GM12878 (cell line): Measurements from ENCODE around the gene MYH9. TPM values are rescaled to one million over a fixed set of nuclear protein-coding genes. Genes with fewer than 3 reads are reported as not detected.

Source experiments
- ATAC-seq: fragments of 200-7000 bp; cut with Tn5 transposase; 3 replicates; pipeline ENCODE4 v1.9.1; 2020; ENCODE audit warnings: mild to moderate bottlenecking, moderate library complexity
- BruUV-seq: library from RNA; stranded (reverse); fragments of 400-500 nt; replicated peaks from 2 replicates; lab custom pipeline; 2021; lab: Mats Ljungman, UMichigan
- CTCF ChIA-PET: fragments of 300-600 bp; sonication (Branson Sonifier 250); formaldehyde crosslinking; extraction: SDS; loops from one replicate; lab custom pipeline; 2021; ENCODE audit warnings: inconsistent platforms; lab: Yijun Ruan, JAX
- POLR2A ChIA-PET: fragments of 350-600 bp; formaldehyde crosslinking; extraction: SDS; loops from one replicate; lab custom pipeline; 2021; ENCODE audit warnings: inconsistent platforms; lab: Charles Lee
- RAD21 ChIA-PET: fragments of 300-600 bp; sonication (Branson Sonifier 250); formaldehyde crosslinking; loops from one replicate; lab custom pipeline; 2023; ENCODE audit warnings: antibody characterized with exemption; ENCODE audit not compliant: unreplicated experiment; lab: Charles Lee
- SMC1A ChIA-PET: fragments of 300-600 bp; sonication (Branson Sonifier 250); formaldehyde crosslinking; loops from one replicate; lab custom pipeline; 2023; ENCODE audit not compliant: unreplicated experiment, uncharacterized antibody; lab: Charles Lee
- DNase-seq: peaks from one replicate; pipeline ENCODE4 v3.0.0-alpha.2; 2011; ENCODE audit warnings: low read depth, low spot score
- FAIRE-seq: peaks from 3 replicates; lab custom pipeline; 2011; peaks lifted over from hg19 to GRCh38; lab: Jason Lieb, UNC
- H2AFZ ChIP-seq: 2 replicates; pipeline ENCODE4 v1.6.0; 2011; ENCODE audit warnings: low read depth, low read length, control low read depth; ENCODE audit not compliant: control insufficient read depth
- H3K27ac ChIP-seq: 2 replicates; pipeline ENCODE4 v1.5.1; 2011; ENCODE audit warnings: control low read depth; ENCODE audit not compliant: control insufficient read depth, insufficient read depth
- H3K27me3 ChIP-seq, 2 experiments: replicated peaks in 1 of 2; 2 replicates each; pipeline versions ENCODE4 v1.6.0 to v1.6.1; 2011; ENCODE audit warnings: low read length in 1 of 2; ENCODE audit not compliant: control insufficient read depth in 2 of 2, insufficient read depth in 2 of 2
- H3K36me3 ChIP-seq, 2 experiments: 2 replicates each; pipeline ENCODE4 v1.5.1; 2011; ENCODE audit warnings: low read length in 1 of 2; ENCODE audit not compliant: control insufficient read depth in 2 of 2, insufficient read depth in 2 of 2
- H3K4me1 ChIP-seq: 2 replicates; pipeline ENCODE4 v1.6.1; 2011; ENCODE audit warnings: mild to moderate bottlenecking, low read length, moderate library complexity, mixed read lengths; ENCODE audit not compliant: control insufficient read depth, insufficient read depth
- H3K4me2 ChIP-seq: 2 replicates; pipeline ENCODE4 v1.6.0; 2011; ENCODE audit warnings: control low read depth; ENCODE audit not compliant: control insufficient read depth, insufficient read depth
- H3K4me3 ChIP-seq: fragments of 200-600 bp; sonication (generic); 2 replicates; pipeline ENCODE4 v1.5.1; 2016
- H3K79me2 ChIP-seq: 2 replicates; pipeline ENCODE4 v1.6.0; 2011; ENCODE audit warnings: low read length; ENCODE audit not compliant: control insufficient read depth, insufficient read depth
- H3K9ac ChIP-seq: 2 replicates; pipeline ENCODE4 v1.8.0; 2011; ENCODE audit warnings: low read length, control low read depth, mixed read lengths; ENCODE audit not compliant: control insufficient read depth, insufficient read depth
- H3K9me3 ChIP-seq: replicated peaks from 3 replicates; pipeline ENCODE4 v1.5.1; 2011; ENCODE audit warnings: mild to moderate bottlenecking, low read length; ENCODE audit not compliant: control insufficient read depth, insufficient read depth
- H4K20me1 ChIP-seq: 2 replicates; pipeline ENCODE4 v1.6.0; 2011; ENCODE audit not compliant: control insufficient read depth, insufficient read depth
- EED ChIP-seq: sonication (generic); IDR thresholded peaks from 2 replicates; pipeline ENCODE4 v1.6.1; 2016; ENCODE audit warnings: antibody characterized with exemption, low read depth
- MTA3 ChIP-seq: IDR thresholded peaks from 2 replicates; pipeline ENCODE4 v1.6.1; 2012; ENCODE audit warnings: low read length, inconsistent platforms, borderline replicate concordance
- PML ChIP-seq: IDR thresholded peaks from 2 replicates; pipeline ENCODE4 v1.6.1; 2012; ENCODE audit warnings: low read length, inconsistent platforms
- SKIL ChIP-seq: fragments of 450-650 bp; IDR thresholded peaks from 2 replicates; pipeline ENCODE4 v1.6.1; 2017; ENCODE audit warnings: mild to moderate bottlenecking, low read depth, inconsistent platforms; ENCODE audit not compliant: poor library complexity, severe bottlenecking
- WGBS: methylation state at CpG from one replicate; pipeline ENCODE4 v1.1.6; 2016; ENCODE audit warnings: low lambda C conversion rate; ENCODE audit not compliant: insufficient replicate concordance, insufficient coverage; ENCODE audit errors: missing lambda C conversion rate; 5-methylcytosine and 5-hydroxymethylcytosine counted together
- in situ Hi-C: fragments of 300-500 bp; cut with MboI; formaldehyde crosslinking; loops from 9 replicates; pipeline ENCODE4 v1.14.3; 2018; ENCODE audit warnings: mixed read lengths
- intact Hi-C: fragments of 100-400 bp; cut with micrococcal nuclease; formaldehyde crosslinking; loops from one replicate; pipeline ENCODE4 v1.14.2; 2022; ENCODE audit not compliant: unreplicated experiment
- polyA plus RNA-seq, 11 experiments: library from polyadenylated mRNA; depleted of rRNA in 4 of 11; unstranded in 6 of 11; stranded (reverse) in 5 of 11; fragments of >200 nt; fragmentation: Nextera tagmentation in 4 of 11; fragmentation: Illumina TruSeq in 1 of 11; extraction: Ambion mirVana in 4 of 11; extraction: Trizol in 1 of 11; gene quantifications; 1 replicate in 1 of 11; 2 replicates in 10 of 11; pipeline versions ENCODE4 v1.2.1 to v1.2.3, GENCODE V29; 2011 to 2016; ENCODE audit warnings: inconsistent platforms in 2 of 11, missing spikeins in 2 of 11, low read depth in 1 of 11
- total RNA-seq, 4 experiments: library from RNA; depleted of rRNA in 3 of 4; stranded (reverse); fragments of >200 nt in 3 of 4; fragmentation: Illumina TruSeq in 1 of 4; extraction: Trizol in 1 of 4; gene quantifications; 2 replicates each; pipeline versions ENCODE4 v1.2.1 to v1.2.3, GENCODE V29; 2013 to 2021
- TF ChIP-seq, protein P1 (sequence below): IDR thresholded peaks from 2 replicates; pipeline ENCODE4 v1.6.1; 2012; ENCODE audit warnings: low read length, inconsistent platforms

Gene MYH9
- total and polyA plus RNA-seq, 10 of the 15 experiments (the other 5 are each of a cell fraction or from before 2014, with no cell fraction given) = 5.1 to 525 (median 145) TPM

DNA sequence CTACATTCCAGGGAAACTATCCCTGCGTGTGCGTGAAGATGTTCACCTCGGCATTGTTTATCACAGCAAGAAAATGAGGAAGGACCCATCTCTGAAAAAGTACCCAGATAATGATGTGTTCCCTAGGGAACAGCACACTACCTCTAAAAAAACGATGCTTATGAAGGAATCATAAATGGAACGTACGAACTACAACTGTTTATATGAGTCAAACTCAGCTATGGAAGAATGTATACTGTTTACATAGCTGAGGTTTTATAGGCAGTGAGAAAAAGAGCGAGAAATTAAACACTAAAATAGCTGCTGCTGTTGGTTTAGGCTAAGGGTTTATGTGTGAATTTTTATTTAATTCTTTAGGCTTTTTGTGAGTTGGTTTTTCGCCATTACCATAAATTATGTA, 85.9 kb downstream of the MYH9 start:
- Histone ChIP-seq H4K20me1 (no peaks in the 10 kb centered on the region), H3K4me2 (no peak overlapping the region), H3K79me2 (no peaks in the 10 kb centered on the region), H2AFZ (no peak overlapping the region), H3K9ac (no peak overlapping the region), H3K4me3 (no peak overlapping the region), H3K9me3 (no peaks in the 10 kb centered on the region), H3K36me3 (peaks cover 44 to 80% of the 10 kb centered on the region in 2 experiments)
- no TSS peak for BruUV-seq
- FAIRE-seq (no peak), DNase-seq (no peak), ATAC-seq (no peak)
- ChIA-PET CTCF (interaction anchor here (0.8 to 5.4 kb wide), 23 partner anchors 9 to 191 kb away, joined by 3 to 125 read pairs (median 5); partner anchors contain the start of genes APOL2 and TXN2), RAD21 (interaction anchor here (1.0 to 9.7 kb wide), 7 partner anchors 9 to 185 kb away, joined by 3 to 107 read pairs (median 4); no protein-coding TSS in a partner anchor), POLR2A (no interaction called here), SMC1A (interaction anchor here (0.7 to 5.9 kb wide), 13 partner anchors 12 to 191 kb away, joined by 3 to 70 read pairs (median 3); no protein-coding TSS in a partner anchor)
- intact Hi-C loops = loop anchor here (1.0 kb wide), 1 partner anchor 168 kb away; no protein-coding TSS in a partner anchor
- in situ Hi-C loops = no loop called here
- WGBS = 72% methylated on average over 8 of the region's 8 CpGs
- TF ChIP-seq PML (no peak), MTA3 (no peak), EED (no peak), SKIL (no peak)
- TF ChIP-seq, protein P1, sequence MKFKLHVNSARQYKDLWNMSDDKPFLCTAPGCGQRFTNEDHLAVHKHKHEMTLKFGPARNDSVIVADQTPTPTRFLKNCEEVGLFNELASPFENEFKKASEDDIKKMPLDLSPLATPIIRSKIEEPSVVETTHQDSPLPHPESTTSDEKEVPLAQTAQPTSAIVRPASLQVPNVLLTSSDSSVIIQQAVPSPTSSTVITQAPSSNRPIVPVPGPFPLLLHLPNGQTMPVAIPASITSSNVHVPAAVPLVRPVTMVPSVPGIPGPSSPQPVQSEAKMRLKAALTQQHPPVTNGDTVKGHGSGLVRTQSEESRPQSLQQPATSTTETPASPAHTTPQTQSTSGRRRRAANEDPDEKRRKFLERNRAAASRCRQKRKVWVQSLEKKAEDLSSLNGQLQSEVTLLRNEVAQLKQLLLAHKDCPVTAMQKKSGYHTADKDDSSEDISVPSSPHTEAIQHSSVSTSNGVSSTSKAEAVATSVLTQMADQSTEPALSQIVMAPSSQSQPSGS = no peak
- TF ChIP-seq, all 136 proteins: peak for 0
- no peaks in the 10 kb centered on the region for H3K27me3 ChIP-seq
- H3K4me1 ChIP-seq = no peaks in the 10 kb centered on the region
- no peak overlapping the region for H3K27ac ChIP-seq
